HCT116 (cell line): ENCODE data around the gene GRB7. TPM values are rescaled to one million over a fixed set of nuclear protein-coding genes. Genes with fewer than 3 reads are reported as not detected.

Source experiments
- ATAC-seq: fragments of 200-7000 bp; cut with Tn5 transposase; 2 replicates; pipeline ENCODE4 v1.9.1; 2020; ENCODE audit warnings: mild to moderate bottlenecking, moderate library complexity
- BruUV-seq: library from RNA; stranded (reverse); fragments of 400-500 nt; replicated peaks from 2 replicates; lab custom pipeline; 2021; lab: Mats Ljungman, UMichigan
- CTCF ChIA-PET: fragments of 300-600 bp; sonication (Branson Sonifier 250); formaldehyde crosslinking; loops from one replicate; lab custom pipeline; 2021; ENCODE audit warnings: antibody characterized with exemption; lab: Charles Lee
- POLR2A ChIA-PET: fragments of 300-600, 350-600 bp; sonication (Branson Sonifier 250); formaldehyde crosslinking; loops from one replicate; lab custom pipeline; 2021; ENCODE audit warnings: antibody characterized with exemption; lab: Charles Lee
- RAD21 ChIA-PET, 2 experiments: fragments of 300-600 bp; sonication (Branson Sonifier 250); formaldehyde crosslinking; loops; one replicate each; lab custom pipeline; 2023; ENCODE audit warnings: low total read pairs in 2 of 2; ENCODE audit not compliant: uncharacterized antibody in 2 of 2, unreplicated experiment in 2 of 2, low non-redundant PET in 1 of 2; lab: Charles Lee
- DNase-seq: peaks from one replicate; pipeline ENCODE4 v3.0.0-alpha.2; 2010; ENCODE audit warnings: low read depth, low spot score
- H2AFZ ChIP-seq: fragments of 200-600 bp; shearing (Covaris generic), sonication (generic); 2 replicates; pipeline ENCODE4 v1.6.1; 2017; ENCODE audit warnings: low read depth, mixed run types, mixed read lengths, antibody characterized with exemption, low read length; ENCODE audit not compliant: poor library complexity, severe bottlenecking
- H3K27ac ChIP-seq: 2 replicates; pipeline ENCODE4 v1.5.1; 2012; ENCODE audit warnings: low read depth, low read length
- H3K27me3 ChIP-seq: fragments of 200-600 bp; sonication (generic); 2 replicates; pipeline ENCODE4 v1.6.1; 2016; ENCODE audit warnings: mixed run types, low read length, mixed read lengths; ENCODE audit not compliant: insufficient read depth
- H3K36me3 ChIP-seq, 2 experiments: fragments of 200-500 bp in 1 of 2; fragments of 200-600 bp in 1 of 2; sonication (Bioruptor generic) in 1 of 2; sonication (generic) in 1 of 2; 2 replicates each; pipeline versions ENCODE4 v1.5.1 to v1.6.1; 2014 to 2016; ENCODE audit warnings: low read length in 2 of 2, inconsistent platforms in 1 of 2, mixed read lengths in 1 of 2, mixed run types in 1 of 2; ENCODE audit not compliant: insufficient read depth in 2 of 2, control insufficient read depth in 1 of 2
- H3K4me1 ChIP-seq, 2 experiments: fragments of 200-600 bp in 1 of 2; sonication (generic) in 1 of 2; 2 replicates each; pipeline versions ENCODE4 v1.5.1 to v1.6.1; 2012 to 2017; ENCODE audit warnings: low read length in 2 of 2, inconsistent platforms in 1 of 2, mild to moderate bottlenecking in 1 of 2, mixed read lengths in 1 of 2, mixed run types in 1 of 2, moderate library complexity in 1 of 2; ENCODE audit not compliant: insufficient read depth in 2 of 2, control insufficient read depth in 1 of 2
- H3K4me2 ChIP-seq: fragments of 200-600 bp; sonication (generic); 2 replicates; pipeline ENCODE4 v1.6.1; 2017; ENCODE audit warnings: mixed run types, low read length, mixed read lengths
- H3K4me3 ChIP-seq, 2 experiments: fragments of 200-600 bp in 1 of 2; sonication (generic) in 1 of 2; replicated peaks in 1 of 2; 2 replicates each; pipeline ENCODE4 v1.5.1; 2011 to 2016; ENCODE audit warnings: low read length in 2 of 2, control low read depth in 1 of 2, low read depth in 1 of 2, mild to moderate bottlenecking in 1 of 2, mixed read lengths in 1 of 2, mixed run types in 1 of 2
- H3K79me2 ChIP-seq: fragments of 200-600 bp; sonication (generic); 2 replicates; pipeline ENCODE4 v1.6.1; 2017; ENCODE audit warnings: mild to moderate bottlenecking, mixed run types, low read length, moderate library complexity, mixed read lengths; ENCODE audit not compliant: insufficient read depth
- H3K9ac ChIP-seq: fragments of 200-600 bp; sonication (generic); 2 replicates; pipeline ENCODE4 v1.6.1; 2016; ENCODE audit warnings: low read length, mixed read lengths
- H3K9me2 ChIP-seq: fragments of 200-600 bp; sonication (generic), shearing (Covaris generic); 2 replicates; pipeline ENCODE4 v1.6.1; 2017; ENCODE audit warnings: mixed run types, mild to moderate bottlenecking, moderate library complexity; ENCODE audit not compliant: insufficient read depth
- H3K9me3 ChIP-seq, 2 experiments: fragments of 200-500 bp in 1 of 2; fragments of 200-600 bp in 1 of 2; sonication (Bioruptor generic) in 1 of 2; sonication (generic) in 1 of 2; 2 replicates each; pipeline ENCODE4 v1.6.1; 2014 to 2017; ENCODE audit warnings: low read length in 2 of 2, mixed read lengths in 2 of 2, inconsistent platforms in 1 of 2, low read depth in 1 of 2, mild to moderate bottlenecking in 1 of 2, mixed run types in 1 of 2, moderate library complexity in 1 of 2; ENCODE audit not compliant: control insufficient read depth in 1 of 2, insufficient read depth in 1 of 2
- H4K20me1 ChIP-seq: fragments of 200-600 bp; sonication (generic), shearing (Covaris generic); 2 replicates; pipeline ENCODE4 v1.6.1; 2017; ENCODE audit warnings: mixed run types, mild to moderate bottlenecking, moderate library complexity; ENCODE audit not compliant: insufficient read depth
- ATF3 ChIP-seq: IDR thresholded peaks from 2 replicates; pipeline ENCODE4 v1.6.1; 2012
- CBX3 ChIP-seq: IDR thresholded peaks from 2 replicates; pipeline ENCODE4 v1.6.1; 2012; ENCODE audit warnings: low read depth
- CEBPB ChIP-seq: IDR thresholded peaks from 2 replicates; pipeline ENCODE4 v1.6.1; 2012; ENCODE audit warnings: low read depth
- CTCF ChIP-seq, 3 experiments: fragments of 200-600 bp in 1 of 3; sonication (generic) in 1 of 3; IDR thresholded peaks in 2 of 3; conservative IDR thresholded peaks in 1 of 3; 2 replicates each; pipeline ENCODE4 v1.5.1; 2012 to 2017; ENCODE audit warnings: low read depth in 2 of 3, low read length in 2 of 3, antibody characterized with exemption in 1 of 3, borderline replicate concordance in 1 of 3, control low read depth in 1 of 3, mild to moderate bottlenecking in 1 of 3, mixed read lengths in 1 of 3, mixed run types in 1 of 3, moderate library complexity in 1 of 3; ENCODE audit not compliant: insufficient read depth in 1 of 3
- EGR1 ChIP-seq: IDR thresholded peaks from 2 replicates; pipeline ENCODE4 v1.6.1; 2012; ENCODE audit warnings: low read depth
- ELF1 ChIP-seq: IDR thresholded peaks from 2 replicates; pipeline ENCODE4 v1.6.1; 2012; ENCODE audit warnings: low read depth, borderline replicate concordance
- EZH2 ChIP-seq: fragments of 200-600 bp; sonication (generic); IDR thresholded peaks from 2 replicates; pipeline ENCODE4 v1.6.1; 2017; ENCODE audit warnings: antibody characterized with exemption, mixed run types
- EZH2phosphoT487 ChIP-seq: fragments of 200-600 bp; IDR thresholded peaks from 2 replicates; pipeline ENCODE4 v1.6.1; 2018; ENCODE audit warnings: antibody characterized with exemption, borderline replicate concordance
- FOSL1 ChIP-seq: IDR thresholded peaks from 2 replicates; pipeline ENCODE4 v1.6.1; 2012; ENCODE audit warnings: low read depth
- JUND ChIP-seq: IDR thresholded peaks from 2 replicates; pipeline ENCODE4 v1.6.1; 2012
- MAX ChIP-seq: IDR thresholded peaks from 2 replicates; pipeline ENCODE4 v1.6.1; 2012
- POLR2A ChIP-seq: IDR thresholded peaks from 2 replicates; pipeline ENCODE4 v1.7.0; 2011; ENCODE audit warnings: borderline replicate concordance; ENCODE audit not compliant: insufficient read depth, insufficient read length; ENCODE audit errors: extremely low read depth
- POLR2AphosphoS5 ChIP-seq: IDR thresholded peaks from 2 replicates; pipeline ENCODE4 v1.6.1; 2011; ENCODE audit warnings: mild to moderate bottlenecking, low read depth, low read length, moderate library complexity
- RAD21 ChIP-seq: IDR thresholded peaks from 2 replicates; pipeline ENCODE4 v1.6.1; 2012; ENCODE audit warnings: low read depth, mild to moderate bottlenecking
- REST ChIP-seq: IDR thresholded peaks from 2 replicates; pipeline ENCODE4 v1.6.1; 2012; ENCODE audit warnings: low read depth
- SIN3A ChIP-seq: IDR thresholded peaks from 2 replicates; pipeline ENCODE4 v1.6.1; 2012; ENCODE audit warnings: low read depth
- SP1 ChIP-seq: IDR thresholded peaks from 2 replicates; pipeline ENCODE4 v1.6.1; 2012; ENCODE audit warnings: low read depth
- SRF ChIP-seq: IDR thresholded peaks from 2 replicates; pipeline ENCODE4 v1.6.1; 2012; ENCODE audit warnings: low read depth
- TCF7L2 ChIP-seq: IDR thresholded peaks from 2 replicates; pipeline ENCODE4 v1.7.0; 2011; ENCODE audit warnings: borderline replicate concordance, inconsistent platforms; ENCODE audit not compliant: insufficient read depth, insufficient read length; ENCODE audit errors: extremely low read depth
- YY1 ChIP-seq: IDR thresholded peaks from 2 replicates; pipeline ENCODE4 v1.6.1; 2011; ENCODE audit warnings: low read length, low read depth, moderate library complexity, mild to moderate bottlenecking; ENCODE audit not compliant: insufficient replicate concordance; ENCODE audit errors: extremely low read depth
- ZFX ChIP-seq: fragments of 450-650 bp; IDR thresholded peaks from 2 replicates; pipeline ENCODE4 v1.6.1; 2017
- ZNF274 ChIP-seq: fragments of 200-500 bp; sonication (Bioruptor generic); IDR thresholded peaks from 2 replicates; pipeline ENCODE4 v1.6.1; 2014; ENCODE audit warnings: mild to moderate bottlenecking, low read depth, low read length, inconsistent platforms
- intact Hi-C: fragments of 100-400 bp; cut with micrococcal nuclease; formaldehyde crosslinking; loops from 2 replicates; pipeline ENCODE4 v1.10.0; 2022
- total RNA-seq: library from RNA; stranded (reverse); gene quantifications from one replicate; pipeline ENCODE4 v1.2.1, GENCODE V29; 2021; ENCODE audit not compliant: unreplicated experiment

Gene GRB7
- total RNA-seq, 1 experiment from 2014 or later = 51.9 TPM

GRCh38 chr17:39754161-39754957 is 16.6 kb downstream of the GRB7 start:
- Histone ChIP-seq H3K4me3 (peak overlapping the region; percentile 54 to 65), H3K27me3 (peaks cover under 1% of the 10 kb centered on the region; the same call in 1 of the 2 replicates), H3K36me3 (no peaks in the 10 kb centered on the region), H4K20me1 (no peaks in the 10 kb centered on the region), H3K79me2 (no peaks in the 10 kb centered on the region), H3K27ac (peak overlapping the region; percentile 91), H3K9me3 (no peaks in the 10 kb centered on the region), H3K9ac (peak overlapping the region; percentile 85), H2AFZ (no peak overlapping the region), H3K4me1 (peaks cover 33 to 55% of the 10 kb centered on the region in 2 experiments), H3K4me2 (peak overlapping the region; percentile 94), H3K9me2 (no peaks in the 10 kb centered on the region)
- ChIA-PET CTCF (interaction anchor here (1.0 to 2.8 kb wide), 3 partner anchors 24 to 133 kb away, joined by 4 to 16 read pairs (median 6); partner anchors contain the start of gene MIEN1), POLR2A (no interaction called here), RAD21 (no interaction called here)
- ATAC-seq (peak; percentile 87), DNase-seq (peak; percentile 73)
- intact Hi-C loops = loop anchor here (1.0 to 5.0 kb wide), 3 partner anchors 82 to 206 kb away; no protein-coding TSS in a partner anchor
- BruUV-seq = TSS peak; percentile 76
- no peak for TF ChIP-seq REST
- TF ChIP-seq CTCF (IDR thresholded peaks at IDR 0.05 in 2 of 3, conservative IDR thresholded peaks at IDR 0.05 in 1 of 3; ENCODE audit: borderline replicate concordance in 1 of 3, insufficient read depth in 1 of 3, low read depth in 2 of 3, low read length in 2 of 3) = peak; percentile 72 to 95 (median 74)
- peak; percentile 81 for TF ChIP-seq MAX
- no peak for TF ChIP-seq TCF7L2
- peak; percentile 78 for TF ChIP-seq POLR2AphosphoS5
- TF ChIP-seq ELF1 = no peak
- no peak; the same call in 1 of the 2 replicates for TF ChIP-seq SRF
- peak; percentile 58 for TF ChIP-seq SP1
- peak; percentile 22 for TF ChIP-seq YY1
- no peak for TF ChIP-seq JUND
- TF ChIP-seq CEBPB = no peak
- no peak for TF ChIP-seq ATF3
- TF ChIP-seq EZH2phosphoT487 = no peak
- TF ChIP-seq ZNF274 = no peak
- no peak for TF ChIP-seq CBX3
- peak; percentile 97 for TF ChIP-seq RAD21
- no peak for TF ChIP-seq EZH2
- no peak for TF ChIP-seq EGR1
- no peak for TF ChIP-seq FOSL1
- TF ChIP-seq SIN3A = peak; percentile 75; the same call in 1 of the 2 replicates
- TF ChIP-seq POLR2A = peak; percentile 78
- peak; percentile 76; the same call in 1 of the 2 replicates for TF ChIP-seq ZFX
